ENCODE measurements around the gene FNIP2. TPM values are rescaled to one million over a fixed set of nuclear protein-coding genes. Genes with fewer than 3 reads are reported as not detected.
"Not testable (repeated sequence)": the region's sequence is repeated elsewhere in the genome, so short reads cannot be mapped to it uniquely, and the experiment has no call there.

FNIP2 gene
- total RNA-seq, 1 donor from 2014 or later: 10.2 TPM

- no peak for ATAC-seq
These were observed 27.7 kb downstream of the FNIP2 start for GRCh38 chr4:158796370-158797140.

- no peak for ATAC-seq
These were observed 29.2 kb downstream of the FNIP2 start for GRCh38 chr4:158798062-158798461.

GRCh38 chr4:158799013-158799770, 30.4 kb downstream of the FNIP2 start:
- ATAC-seq: no peak

DNA sequence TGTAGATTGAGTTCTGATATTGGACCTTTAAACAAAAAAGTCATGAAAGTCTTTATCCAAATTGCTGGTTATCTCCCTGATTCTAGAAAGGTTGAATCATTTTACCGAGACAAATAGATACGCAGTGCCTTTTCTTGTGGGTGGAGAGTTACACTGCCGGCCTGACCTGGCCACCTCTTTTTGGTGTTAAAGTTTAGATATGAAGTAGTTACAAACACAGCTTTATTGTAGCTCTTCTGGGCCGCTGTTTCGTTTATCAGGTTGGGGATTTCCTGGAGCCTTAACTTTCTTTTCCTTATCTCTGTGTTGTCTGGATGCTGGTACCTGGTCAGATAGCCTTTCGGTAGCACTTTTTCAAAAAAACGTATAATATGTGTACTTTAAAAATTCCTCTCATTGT, 31.0 kb downstream of the FNIP2 start:
- no peak for ATAC-seq

DNA sequence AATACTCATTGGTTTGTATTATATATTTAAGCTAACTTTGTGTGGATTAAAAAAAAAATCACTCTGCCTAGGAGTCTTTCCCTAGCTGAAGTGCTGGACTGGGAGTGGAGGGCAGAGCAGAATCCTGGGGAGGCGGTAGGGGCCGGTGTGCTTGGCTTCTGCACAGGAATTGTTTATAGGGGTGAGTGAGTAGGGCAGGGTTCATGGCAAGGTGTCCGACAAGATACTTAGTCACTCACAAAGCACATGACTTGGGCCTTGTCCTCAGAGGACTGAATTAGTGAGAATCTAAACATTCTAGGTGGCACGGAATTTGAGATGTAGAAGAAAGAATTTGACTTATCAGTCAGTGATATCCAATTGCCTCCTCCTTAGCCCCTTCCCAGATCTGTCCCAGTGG, 32.2 kb downstream of the FNIP2 start:
- no peak for ATAC-seq

- no peak for ATAC-seq
These were observed 32.9 kb downstream of the FNIP2 start for GRCh38 chr4:158801677-158802076.

DNA sequence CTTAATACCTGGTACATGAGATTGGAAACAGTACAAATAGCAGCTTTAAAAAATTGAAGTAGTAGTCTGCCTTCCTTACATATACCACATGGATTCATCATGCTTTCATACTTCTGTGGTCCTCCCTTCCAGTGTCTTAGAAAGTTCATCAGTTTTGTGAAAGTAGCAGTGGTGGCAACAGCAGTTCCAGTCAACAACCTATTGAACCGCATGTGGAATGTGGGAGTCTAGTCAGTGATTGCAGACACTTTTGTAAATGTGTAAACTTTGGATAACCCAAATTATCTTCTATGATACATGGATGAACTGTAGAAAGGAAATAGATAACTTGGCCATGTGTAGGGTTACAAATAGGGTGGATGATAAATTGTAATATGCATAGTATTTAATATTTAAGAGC, 34.1 kb downstream of the FNIP2 start:
- no peak for ATAC-seq

DNA sequence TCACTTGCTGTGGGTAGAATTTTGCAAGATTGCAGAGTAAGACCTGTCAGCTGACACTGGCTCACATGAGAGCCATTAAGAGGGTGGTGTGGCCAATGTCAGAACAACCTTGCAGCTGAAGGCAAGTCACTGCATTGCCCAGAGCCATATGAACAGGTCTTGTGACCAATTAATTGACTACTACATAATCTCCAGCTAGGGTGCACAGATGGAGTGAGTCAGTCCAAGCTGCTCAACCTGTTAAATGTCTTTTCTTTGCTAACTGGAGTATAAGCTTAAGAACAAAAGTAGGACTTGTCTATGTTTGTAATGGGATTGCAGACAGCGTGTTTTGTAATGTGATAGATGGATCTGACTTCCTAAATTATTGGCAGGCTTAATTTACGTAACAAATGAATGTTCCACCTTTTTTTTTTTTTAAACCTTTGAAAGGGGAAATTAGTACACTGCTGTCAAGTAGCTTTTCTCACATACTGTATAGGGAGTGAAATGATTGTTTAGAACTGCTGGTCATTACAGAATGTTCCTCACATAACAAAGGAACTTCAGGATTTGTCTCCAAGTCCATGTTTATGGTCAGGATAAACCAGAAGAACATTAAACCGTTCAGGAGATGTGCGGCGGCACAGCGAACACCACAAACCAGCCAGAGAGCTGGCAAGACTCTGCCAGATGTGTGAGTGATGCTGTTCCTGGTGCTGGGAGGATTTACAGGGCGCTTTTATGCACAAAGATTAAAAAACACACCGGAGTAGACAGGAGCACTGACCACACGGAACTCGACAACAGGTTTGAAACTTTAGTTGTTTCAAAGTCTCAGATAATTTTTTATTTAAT, 37.0 kb downstream of the FNIP2 start:
- ATAC-seq: peak; percentile 100

GRCh38 chr4:158807691-158808090, 38.9 kb downstream of the FNIP2 start:
- ATAC-seq: no peak

DNA sequence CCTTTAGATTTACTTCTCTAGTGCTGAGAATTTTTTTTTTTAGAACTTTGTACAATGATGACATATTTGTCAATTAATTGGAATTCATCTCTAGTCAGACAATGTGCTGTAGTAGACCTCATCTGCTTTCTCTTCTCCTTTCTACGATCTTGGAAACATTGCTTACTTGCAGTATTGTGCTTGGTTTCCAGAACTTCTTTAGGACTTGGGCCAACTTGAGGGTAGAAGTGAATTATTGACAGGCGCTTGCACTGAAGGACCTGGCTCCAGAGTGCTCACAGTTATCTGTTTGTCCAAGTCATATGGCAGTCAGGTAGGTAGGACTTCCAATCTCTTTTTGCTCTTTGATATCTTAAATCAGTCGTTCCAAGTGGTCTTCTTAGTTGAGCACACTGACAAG, 39.6 kb downstream of the FNIP2 start:
- ATAC-seq: no peak

DNA sequence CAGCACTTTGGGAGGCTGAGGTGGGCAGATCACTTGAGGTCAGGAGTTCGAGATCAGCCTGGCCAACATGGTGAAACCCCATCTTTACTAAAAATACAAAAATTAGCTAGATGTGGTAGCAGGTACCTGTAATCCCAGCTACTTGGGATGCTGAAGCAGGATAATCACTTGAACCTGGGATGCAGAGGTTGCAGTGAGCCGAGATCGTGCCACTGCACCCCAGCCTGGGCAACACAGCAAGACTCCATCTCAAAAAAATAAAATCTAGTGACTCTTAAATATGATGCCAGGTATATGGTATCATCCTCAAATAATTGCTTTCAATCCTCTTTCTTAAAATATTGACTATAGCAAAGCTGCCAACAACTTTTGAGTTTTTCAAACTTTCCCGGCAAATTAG, 40.4 kb downstream of the FNIP2 start:
- not testable (repeated sequence) for ATAC-seq

DNA sequence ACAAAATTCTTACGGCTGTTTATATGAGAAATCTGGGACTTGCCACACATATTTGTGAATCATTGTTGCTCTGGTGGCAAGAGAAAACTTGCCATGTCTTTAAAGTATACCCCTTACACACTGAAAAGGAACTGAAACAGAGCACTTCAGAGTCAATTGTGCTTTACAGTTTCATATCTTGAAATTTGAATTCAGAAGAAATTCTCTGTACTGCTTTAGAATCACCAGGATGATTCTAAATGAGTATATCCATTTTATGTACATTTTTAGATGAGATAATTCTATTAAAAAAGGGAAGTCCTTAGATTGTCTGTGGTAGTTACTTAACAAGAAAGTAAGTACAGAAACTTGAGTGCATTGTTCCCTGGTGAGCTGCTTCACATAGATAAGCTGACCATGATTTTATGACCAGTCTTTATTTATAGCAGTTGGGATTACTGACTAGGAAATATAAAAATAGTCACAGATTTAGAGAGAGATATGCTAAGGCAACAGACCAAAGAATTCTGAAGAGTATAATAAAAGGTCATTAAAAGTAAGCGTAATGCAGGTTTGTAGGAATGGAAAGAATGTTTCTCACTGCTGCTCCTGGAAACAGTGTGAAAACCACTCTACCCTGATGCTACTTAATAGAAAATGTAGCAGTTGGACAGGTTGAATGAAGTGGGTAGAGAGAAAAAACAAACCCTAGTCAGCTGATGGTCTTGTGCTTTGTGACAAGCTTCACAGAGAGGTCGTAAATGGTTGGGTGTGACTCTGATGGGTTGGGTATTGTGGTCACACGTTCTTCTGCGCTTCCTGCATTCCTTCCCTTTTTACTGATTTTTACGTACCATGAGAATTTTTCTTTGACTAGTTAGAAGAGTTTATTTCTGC, 41.0 kb downstream of the FNIP2 start:
- no peak for ATAC-seq

- peak; percentile 91 for ATAC-seq
These were observed 41.8 kb downstream of the FNIP2 start for GRCh38 chr4:158810487-158811215.

GRCh38 chr4:158811216-158811540, 42.4 kb downstream of the FNIP2 start:
- ATAC-seq: no peak

- ATAC-seq: peak; percentile 78
These were observed 42.9 kb downstream of the FNIP2 start for GRCh38 chr4:158811704-158812103.

DNA sequence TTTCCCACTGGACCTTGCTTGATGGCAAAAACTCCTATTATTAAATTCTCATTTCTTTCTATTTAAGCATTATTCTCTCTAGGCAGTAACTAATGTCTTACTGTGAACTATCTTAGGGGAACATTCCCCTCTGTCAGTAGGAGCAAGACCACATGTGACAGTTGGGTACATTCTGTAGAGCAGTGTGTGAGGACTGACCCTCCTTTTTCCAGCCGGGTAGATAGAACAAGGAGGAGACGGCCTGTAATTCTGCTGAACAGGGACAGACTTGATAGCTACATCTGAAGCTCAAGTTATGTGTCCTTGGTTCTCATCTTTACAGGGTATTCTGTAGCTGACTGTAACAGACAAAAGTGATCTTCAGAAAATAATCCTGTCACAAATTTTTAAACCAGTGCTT, 43.3 kb downstream of the FNIP2 start:
- no peak for ATAC-seq

DNA sequence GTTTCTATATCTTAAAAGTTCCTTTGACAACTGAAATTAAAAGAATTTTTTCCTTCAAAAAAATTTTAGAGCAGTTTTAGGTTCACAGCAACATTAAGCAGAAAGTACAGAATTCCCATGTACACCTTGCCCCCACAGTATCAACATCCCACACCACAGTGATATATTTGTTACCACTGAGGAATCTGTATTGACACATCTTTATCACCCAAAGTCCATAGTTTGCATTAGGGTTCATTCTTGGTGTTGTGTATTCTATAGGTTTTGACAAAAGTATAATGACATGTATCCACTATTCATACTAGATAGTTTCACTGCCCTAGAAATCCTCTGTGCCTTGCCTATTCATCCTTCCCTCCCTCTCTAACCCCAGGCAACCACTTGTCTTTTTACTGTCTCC, 43.7 kb downstream of the FNIP2 start:
- ATAC-seq: no peak

- ATAC-seq: no peak
These were observed 44.3 kb downstream of the FNIP2 start for GRCh38 chr4:158813113-158813512.

GRCh38 chr4:158814207-158814606, 45.4 kb downstream of the FNIP2 start:
- no peak for ATAC-seq

DNA sequence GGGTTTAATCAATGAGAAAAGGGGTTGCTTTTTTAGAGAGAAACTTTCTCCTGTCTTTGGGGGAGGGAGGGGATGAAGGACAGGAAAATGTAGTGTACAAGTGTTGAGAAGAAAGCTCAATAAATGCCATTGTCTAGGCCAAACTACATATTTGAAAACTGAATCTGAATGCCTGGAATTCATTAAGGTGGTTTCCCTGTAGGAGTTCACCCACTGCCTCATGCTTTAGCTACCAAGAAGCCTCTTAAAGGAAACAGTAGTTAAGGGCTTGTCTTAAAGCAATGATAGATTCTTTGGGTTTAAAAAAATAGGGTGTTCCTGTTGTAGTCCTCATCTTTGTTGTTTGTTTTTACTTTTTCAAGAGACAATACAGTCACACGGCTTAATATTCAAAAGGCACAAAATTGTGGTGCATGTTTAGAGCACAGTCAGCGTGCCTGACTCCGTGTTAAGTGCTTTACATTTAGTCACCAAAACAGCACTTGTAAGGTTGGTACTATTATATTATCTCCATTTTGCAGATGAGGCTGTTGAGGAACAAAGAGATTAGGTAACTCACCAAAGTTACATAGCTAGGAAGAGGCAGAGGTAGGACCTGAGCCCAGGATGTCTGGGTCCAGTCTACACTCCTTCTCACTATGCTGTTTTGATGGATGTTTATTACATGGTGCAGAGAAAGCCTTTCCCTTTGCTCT, 46.0 kb downstream of the FNIP2 start:
- no peak for ATAC-seq

- no peak for ATAC-seq
These were observed 48.1 kb downstream of the FNIP2 start for GRCh38 chr4:158816955-158817354.
